HG02981 (cell line): ENCODE results near the gene RUNDC3A.
A peak's percentile ranks its signal among the peaks of the same experiment; 100 is the strongest.
"Not testable (repeated sequence)": the region's sequence is repeated elsewhere in the genome, so short reads cannot be mapped to it uniquely, and the experiment has no call there.

ENCODE experiments used
- ATAC-seq: cut with Tn5 transposase; IDR thresholded peaks from one replicate; pipeline ENCODE4 v1.9.1; 2021; ENCODE audit warnings: mild to moderate bottlenecking, moderate library complexity; ENCODE audit not compliant: unreplicated experiment

The RUNDC3A gene

GRCh38 chr17:44318077-44318892, 9.9 kb downstream of the RUNDC3A start:
- ATAC-seq, result no peak

GRCh38 chr17:44320066-44320465, 11.7 kb downstream of the RUNDC3A start:
- no peak for ATAC-seq

GRCh38 chr17:44321246-44322120, 13.1 kb downstream of the RUNDC3A start:
- ATAC-seq, result no peak

GRCh38 chr17:44322236-44322895, 14.0 kb downstream of the RUNDC3A start:
- no peak for ATAC-seq

GRCh38 chr17:44323359-44324091, 15.1 kb downstream of the RUNDC3A start:
- no peak for ATAC-seq

GRCh38 chr17:44324092-44324570, 15.7 kb downstream of the RUNDC3A start:
- peak; percentile 4 for ATAC-seq

GRCh38 chr17:44324571-44325275, 16.3 kb downstream of the RUNDC3A start, which contains the start of gene SLC25A39:
Gene SLC25A39 (minus strand): TSS chr17:44324823. CDS start chr17:44323562, 1,261 bp downstream.
- ATAC-seq, result peak; percentile 69

GRCh38 chr17:44326861-44327444, 18.6 kb downstream of the RUNDC3A start:
- ATAC-seq, result peak; percentile 42

- no peak for ATAC-seq
Measured at GRCh38 chr17:44327715-44328449, 19.5 kb downstream of the RUNDC3A start.

GRCh38 chr17:44329516-44329915, 21.1 kb downstream of the RUNDC3A start:
- not testable (repeated sequence) for ATAC-seq

- not testable (repeated sequence) for ATAC-seq
Measured at GRCh38 chr17:44330263-44330662, 21.9 kb downstream of the RUNDC3A start.

GRCh38 chr17:44331249-44331760, 22.9 kb downstream of the RUNDC3A start:
- no peak for ATAC-seq

- no peak for ATAC-seq
Measured at GRCh38 chr17:44333371-44333770, 25.0 kb downstream of the RUNDC3A start.

GRCh38 chr17:44334315-44334714, 25.9 kb downstream of the RUNDC3A start:
- ATAC-seq, result no peak

GRCh38 chr17:44334727-44335126, 26.3 kb downstream of the RUNDC3A start:
- no peak for ATAC-seq

GRCh38 chr17:44335564-44335963, 27.2 kb downstream of the RUNDC3A start:
- no peak for ATAC-seq

- ATAC-seq, result no peak
Measured at GRCh38 chr17:44335968-44336367, 27.6 kb downstream of the RUNDC3A start.

GRCh38 chr17:44338702-44339101, 30.3 kb downstream of the RUNDC3A start:
- no peak for ATAC-seq
